GM12801 (cell line): ENCODE results near the gene DNAJC13.

Source experiments
- TF ChIP-seq, protein P1 (sequence below): IDR thresholded peaks from one replicate; pipeline ENCODE4 v1.5.1; 2011; ENCODE audit warnings: control low read depth; ENCODE audit not compliant: insufficient read length; ENCODE audit errors: extremely low read depth

The DNAJC13 gene

DNA sequence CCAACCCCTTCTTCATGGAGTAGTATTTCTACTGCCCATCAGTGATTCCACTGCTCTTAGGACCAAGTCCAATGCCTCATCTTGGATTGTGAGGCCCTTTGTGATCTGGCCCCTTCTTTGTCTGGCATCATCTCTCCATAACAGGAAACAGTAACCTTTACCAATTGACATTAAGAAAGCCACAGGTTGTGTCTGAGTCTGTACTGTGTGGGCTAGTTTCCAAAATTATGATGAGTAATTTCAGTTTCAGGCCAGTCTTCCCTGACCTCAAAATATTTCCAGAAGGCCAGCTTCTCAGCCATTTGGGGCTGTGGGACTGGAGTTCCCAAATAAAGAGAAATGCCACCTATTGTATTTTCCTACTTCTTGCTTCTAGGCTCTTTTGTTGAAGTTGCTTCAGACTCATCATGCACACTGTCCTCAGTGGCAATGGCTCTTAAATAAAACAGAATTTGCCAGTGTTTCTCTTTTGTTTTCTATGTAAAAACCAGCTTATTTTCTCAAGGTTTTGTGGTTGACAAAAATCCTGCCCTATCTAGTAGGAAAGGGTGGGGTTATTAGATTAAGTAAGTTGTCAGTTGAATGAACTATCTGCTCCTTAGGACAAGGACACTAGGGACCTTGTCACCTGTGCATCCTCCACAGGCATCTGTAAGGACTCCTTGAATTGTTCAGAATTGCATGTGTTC lies 132.7 kb downstream of the DNAJC13 start:
- TF ChIP-seq, protein P1, sequence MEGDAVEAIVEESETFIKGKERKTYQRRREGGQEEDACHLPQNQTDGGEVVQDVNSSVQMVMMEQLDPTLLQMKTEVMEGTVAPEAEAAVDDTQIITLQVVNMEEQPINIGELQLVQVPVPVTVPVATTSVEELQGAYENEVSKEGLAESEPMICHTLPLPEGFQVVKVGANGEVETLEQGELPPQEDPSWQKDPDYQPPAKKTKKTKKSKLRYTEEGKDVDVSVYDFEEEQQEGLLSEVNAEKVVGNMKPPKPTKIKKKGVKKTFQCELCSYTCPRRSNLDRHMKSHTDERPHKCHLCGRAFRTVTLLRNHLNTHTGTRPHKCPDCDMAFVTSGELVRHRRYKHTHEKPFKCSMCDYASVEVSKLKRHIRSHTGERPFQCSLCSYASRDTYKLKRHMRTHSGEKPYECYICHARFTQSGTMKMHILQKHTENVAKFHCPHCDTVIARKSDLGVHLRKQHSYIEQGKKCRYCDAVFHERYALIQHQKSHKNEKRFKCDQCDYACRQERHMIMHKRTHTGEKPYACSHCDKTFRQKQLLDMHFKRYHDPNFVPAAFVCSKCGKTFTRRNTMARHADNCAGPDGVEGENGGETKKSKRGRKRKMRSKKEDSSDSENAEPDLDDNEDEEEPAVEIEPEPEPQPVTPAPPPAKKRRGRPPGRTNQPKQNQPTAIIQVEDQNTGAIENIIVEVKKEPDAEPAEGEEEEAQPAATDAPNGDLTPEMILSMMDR, result no peak

DNA sequence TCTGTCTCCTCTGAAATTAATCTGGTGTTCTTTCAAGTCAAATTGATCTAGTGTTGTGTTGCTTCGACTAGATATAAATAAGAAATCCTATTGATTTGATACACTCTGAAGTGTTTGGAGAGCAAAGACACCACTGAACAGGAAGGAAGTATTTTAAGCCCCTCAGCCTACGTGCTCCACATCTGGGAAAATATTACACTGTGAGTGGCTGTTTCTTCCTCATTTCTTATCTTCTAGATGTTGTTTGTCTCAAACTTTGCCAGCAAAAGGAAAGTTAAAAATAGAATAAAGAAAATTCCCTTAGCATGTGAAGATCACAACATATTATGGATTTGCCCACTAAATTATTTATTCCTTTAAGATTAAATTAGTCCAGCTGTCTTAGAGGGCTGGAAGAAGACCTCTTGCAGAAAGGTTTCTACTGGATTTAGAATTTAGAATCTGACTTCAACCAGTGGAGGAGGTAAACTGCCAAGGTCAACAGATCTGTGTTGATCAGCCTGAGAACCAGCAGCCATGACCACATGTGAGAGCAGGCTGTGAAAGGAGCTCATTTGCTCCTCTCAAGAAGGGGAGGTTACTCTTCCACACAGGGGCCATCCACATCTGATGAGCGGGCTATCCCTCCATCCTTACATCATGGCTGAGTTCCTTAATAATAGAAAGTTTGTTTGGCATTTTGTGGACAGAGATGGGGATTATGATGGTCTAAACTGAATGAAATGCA lies 133.4 kb downstream of the DNAJC13 start:
- TF ChIP-seq, protein P1, result no peak

DNA sequence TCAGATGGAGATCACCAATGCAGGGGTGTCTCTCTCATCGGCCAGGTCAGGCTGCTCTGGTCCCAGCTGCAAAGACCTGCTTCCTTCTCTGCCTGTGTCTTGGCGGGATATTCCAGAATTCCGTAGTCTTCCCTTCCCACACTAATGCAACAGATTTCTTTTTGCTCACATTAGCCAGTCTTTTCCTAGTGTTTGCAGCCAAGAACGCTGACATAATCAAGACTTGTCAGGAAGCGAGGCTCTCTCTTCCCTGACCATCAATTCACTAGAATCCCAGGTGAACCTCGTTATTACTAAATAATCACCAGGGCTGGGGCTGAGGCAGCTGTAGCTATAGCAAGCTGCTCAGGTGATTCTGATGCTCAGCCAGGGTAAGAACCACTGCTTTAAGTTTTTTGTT lies 136.5 kb downstream of the DNAJC13 start:
- TF ChIP-seq, protein P1, result no peak

GRCh38 chr3:132554437-132554836 lies 137.1 kb downstream of the DNAJC13 start:
- TF ChIP-seq, protein P1, result no peak

GRCh38 chr3:132555306-132556035 lies 138.2 kb downstream of the DNAJC13 start:
- TF ChIP-seq, protein P1, result no peak

DNA sequence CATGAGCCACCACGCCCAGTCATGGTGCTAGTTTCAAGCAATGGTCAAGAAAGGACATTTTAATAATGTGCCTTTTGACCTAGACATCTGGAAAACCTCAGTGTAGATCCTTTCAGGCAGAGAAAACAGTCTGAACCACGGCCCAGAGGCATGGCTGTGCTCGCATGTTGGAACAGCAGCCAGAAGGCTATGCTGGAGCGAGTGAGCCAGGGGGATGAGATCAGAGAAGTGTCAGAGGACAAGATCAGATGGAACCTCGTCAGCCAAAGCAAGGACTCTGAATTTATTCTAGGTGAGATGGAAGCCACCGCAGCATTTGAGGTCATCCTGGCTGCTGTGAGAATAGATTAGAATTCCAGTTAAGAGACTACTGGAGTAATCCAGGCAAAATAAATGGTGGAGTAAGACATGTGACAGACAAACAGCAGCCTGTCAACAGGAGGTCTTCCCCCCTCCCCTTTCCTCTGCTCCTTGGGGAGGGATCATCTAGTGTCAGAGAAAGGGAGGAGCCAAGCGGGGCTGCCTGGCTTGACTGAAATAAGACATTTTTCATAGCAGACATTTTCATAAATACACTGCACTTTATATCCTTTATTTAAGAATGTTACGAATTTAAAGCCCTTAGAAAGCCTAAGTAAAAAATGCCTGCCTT lies 139.3 kb downstream of the DNAJC13 start:
- TF ChIP-seq, protein P1, result no peak

DNA sequence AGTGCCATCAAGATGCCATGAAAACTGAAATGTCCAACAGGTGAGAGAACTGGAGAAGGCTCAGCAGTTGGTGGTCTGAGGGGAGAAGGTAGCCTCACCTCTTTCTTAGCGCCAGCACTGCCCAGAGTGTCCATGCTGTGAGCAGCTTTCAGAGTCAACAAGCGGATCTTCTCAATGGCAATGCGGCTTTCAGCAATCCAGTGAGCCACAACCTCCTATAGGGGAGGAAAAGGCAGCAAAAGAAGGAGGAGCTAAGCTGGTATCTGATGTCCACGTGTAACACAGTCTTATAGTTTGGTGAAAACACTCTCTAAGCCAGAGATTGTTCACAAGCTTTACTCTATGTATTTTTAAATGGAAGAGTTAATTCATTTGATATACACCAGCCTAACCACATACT lies 143.7 kb downstream of the DNAJC13 start:
- TF ChIP-seq, protein P1, result no peak
